GM23248 (cell line): ENCODE measurements around the gene SLC9A4. TPM values are rescaled to one million over a fixed set of nuclear protein-coding genes. Genes with fewer than 3 reads are reported as not detected.

ENCODE experiments used
- DNase-seq: peaks from one replicate; pipeline ENCODE4 v3.0.0-alpha.2; 2015
- H2AFZ ChIP-seq: fragments of 200-600 bp; sonication (generic); 2 replicates; pipeline ENCODE4 v1.6.1; 2016; ENCODE audit warnings: antibody characterized with exemption
- H3F3A ChIP-seq: fragments of 200-600 bp; sonication (generic); 2 replicates; pipeline ENCODE4 v1.6.1; 2016; ENCODE audit warnings: mild to moderate bottlenecking, antibody characterized with exemption, mixed run types; ENCODE audit not compliant: insufficient read depth
- H3K27ac ChIP-seq: fragments of 200-600 bp; sonication (generic); 2 replicates; pipeline ENCODE4 v1.5.1; 2016; ENCODE audit warnings: mild to moderate bottlenecking
- H3K27me3 ChIP-seq: fragments of 200-600 bp; sonication (generic); replicated peaks from 2 replicates; pipeline ENCODE4 v1.6.1; 2016; ENCODE audit warnings: mild to moderate bottlenecking; ENCODE audit not compliant: insufficient read depth
- H3K36me3 ChIP-seq: fragments of 200-600 bp; sonication (generic); 2 replicates; pipeline ENCODE4 v1.6.1; 2016; ENCODE audit warnings: low read depth, mild to moderate bottlenecking
- H3K4me1 ChIP-seq: fragments of 200-600 bp; sonication (generic); 2 replicates; pipeline ENCODE4 v1.6.1; 2016; ENCODE audit warnings: mild to moderate bottlenecking; ENCODE audit not compliant: insufficient read depth
- H3K4me2 ChIP-seq: fragments of 200-600 bp; sonication (generic); one replicate; pipeline ENCODE4 v1.6.1; 2016; ENCODE audit warnings: mild to moderate bottlenecking; ENCODE audit not compliant: unreplicated experiment
- H3K4me3 ChIP-seq: fragments of 200-600 bp; sonication (generic); 2 replicates; pipeline ENCODE4 v1.5.1; 2016; ENCODE audit warnings: mild to moderate bottlenecking
- H3K79me2 ChIP-seq: fragments of 200-600 bp; sonication (generic); 2 replicates; pipeline ENCODE4 v1.6.1; 2016; ENCODE audit warnings: mild to moderate bottlenecking; ENCODE audit not compliant: insufficient read depth
- H3K9ac ChIP-seq: fragments of 200-600 bp; sonication (generic); 2 replicates; pipeline ENCODE4 v1.6.1; 2016; ENCODE audit warnings: mild to moderate bottlenecking
- H3K9me2 ChIP-seq: fragments of 200-600 bp; sonication (generic); 2 replicates; pipeline ENCODE4 v1.6.1; 2016; ENCODE audit warnings: mixed run types, mild to moderate bottlenecking, moderate library complexity; ENCODE audit not compliant: insufficient read depth
- H3K9me3 ChIP-seq: fragments of 200-600 bp; sonication (generic); one replicate; pipeline ENCODE4 v1.6.1; 2017; ENCODE audit warnings: low read depth
- H4K20me1 ChIP-seq: fragments of 200-600 bp; sonication (generic); 2 replicates; pipeline ENCODE4 v1.6.0; 2016; ENCODE audit not compliant: insufficient read depth
- EZH2 ChIP-seq: fragments of 200-600 bp; sonication (generic); IDR thresholded peaks from 2 replicates; pipeline ENCODE4 v1.6.1; 2018; ENCODE audit warnings: antibody characterized with exemption, mild to moderate bottlenecking; ENCODE audit not compliant: insufficient read depth, poor library complexity, severe bottlenecking
- EZH2phosphoT487 ChIP-seq: fragments of 200-600 bp; sonication (generic); IDR thresholded peaks from 2 replicates; pipeline ENCODE4 v1.6.1; 2018; ENCODE audit warnings: antibody characterized with exemption, moderate library complexity, mild to moderate bottlenecking, low read depth; ENCODE audit not compliant: insufficient read depth
- WGBS, 2 experiments: methylation state at CpG; one replicate each; pipeline ENCODE4 v1.1.6; 2015 to 2017; ENCODE audit warnings: low lambda C conversion rate in 2 of 2, low coverage in 1 of 2; ENCODE audit errors: missing lambda C conversion rate in 2 of 2; 5-methylcytosine and 5-hydroxymethylcytosine counted together
- in situ Hi-C: fragments of 300-500 bp; cut with MboI; formaldehyde crosslinking; loops from 2 replicates; pipeline ENCODE4 v1.15.0; 2020
- polyA plus RNA-seq: library from polyadenylated mRNA; unstranded; fragments of >200 nt; fragmentation: Nextera tagmentation; extraction: Ambion mirVana; gene quantifications from 2 replicates; pipeline ENCODE4 v1.2.1, GENCODE V29; 2016
- total RNA-seq: library from RNA; depleted of rRNA; stranded (reverse); fragments of >200 nt; shearing (Covaris generic); gene quantifications from 2 replicates; pipeline ENCODE4 v1.2.3, GENCODE V29; 2014; rRNA removed

SLC9A4 gene
- total RNA-seq (not detected in 2 replicates), polyA plus RNA-seq (not detected in 2 replicates)

- H2AFZ ChIP-seq, result no peak within 1 kb of the TSS
- H3K4me3 ChIP-seq, result no peak within 1 kb of the TSS
- H3K27me3 ChIP-seq, result peaks cover 37% of the 10 kb centered on the region
- no peak for TF ChIP-seq EZH2phosphoT487
- TF ChIP-seq EZH2, result no peak
- H3K4me2 ChIP-seq, result no peak within 1 kb of the TSS
- H3F3A ChIP-seq, result no peaks in the 10 kb centered on the region
- no peak within 1 kb of the TSS for H3K27ac ChIP-seq
- WGBS, 2 experiments, result 2 to 4% methylated on average over 3 of the region's 3 CpGs
- no peaks in the 10 kb centered on the region for H3K4me1 ChIP-seq
- H3K79me2 ChIP-seq, result no peaks in the 10 kb centered on the region
- H4K20me1 ChIP-seq, result no peaks in the 10 kb centered on the region
- in situ Hi-C loops, result no loop called here
- no peaks in the 10 kb centered on the region for H3K36me3 ChIP-seq
- H3K9me3 ChIP-seq, result no peaks in the 10 kb centered on the region
- peak; percentile 44 for DNase-seq
- H3K9ac ChIP-seq, result no peak within 1 kb of the TSS
- H3K9me2 ChIP-seq, result no peaks in the 10 kb centered on the region
Observed at GRCh38 chr2:102473020-102473419, at the start of gene SLC9A4. Gene SLC9A4 (plus strand): TSS chr2:102473226. CDS start chr2:102473760, 534 bp downstream.

- Histone ChIP-seq H3K4me3 (no peak overlapping the region), H2AFZ (no peak overlapping the region), H4K20me1 (no peaks in the 10 kb centered on the region), H3K36me3 (no peaks in the 10 kb centered on the region), H3K27me3 (peaks cover 44% of the 10 kb centered on the region), H3F3A (no peaks in the 10 kb centered on the region), H3K27ac (no peak overlapping the region), H3K9me3 (no peaks in the 10 kb centered on the region), H3K9ac (no peak overlapping the region), H3K79me2 (no peaks in the 10 kb centered on the region), H3K4me2 (no peak overlapping the region), H3K4me1 (no peaks in the 10 kb centered on the region), H3K9me2 (no peaks in the 10 kb centered on the region)
- in situ Hi-C loops, result no loop called here
- 49 to 54% methylated on average over 2 of the region's 2 CpGs for WGBS, 2 experiments
- DNase-seq, result no peak
- TF ChIP-seq EZH2phosphoT487 (no peak), EZH2 (no peak)
Observed at GRCh38 chr2:102423368-102423767, 49.7 kb upstream of the SLC9A4 start.

GRCh38 chr2:102424754-102425153, 48.3 kb upstream of the SLC9A4 start:
- Histone ChIP-seq H3K9me3 (no peaks in the 10 kb centered on the region), H3K27ac (no peak overlapping the region), H3K79me2 (no peaks in the 10 kb centered on the region), H3K4me2 (no peak overlapping the region), H2AFZ (no peak overlapping the region), H3K9ac (no peak overlapping the region), H3K4me3 (no peak overlapping the region), H3K36me3 (no peaks in the 10 kb centered on the region), H3F3A (no peaks in the 10 kb centered on the region), H4K20me1 (no peaks in the 10 kb centered on the region), H3K27me3 (peaks cover 45% of the 10 kb centered on the region), H3K4me1 (no peaks in the 10 kb centered on the region), H3K9me2 (no peaks in the 10 kb centered on the region)
- WGBS, 2 experiments, result 25 to 26% methylated on average over 3 of the region's 3 CpGs
- TF ChIP-seq EZH2, result no peak
- no peak for TF ChIP-seq EZH2phosphoT487
- DNase-seq, result no peak
- in situ Hi-C loops, result loop anchor here (25.0 kb wide), 2 partner anchors 412 to 512 kb away; no protein-coding TSS in a partner anchor

GRCh38 chr2:102425441-102426132, 47.4 kb upstream of the SLC9A4 start:
- Histone ChIP-seq H3K9me2 (no peaks in the 10 kb centered on the region), H3K27ac (no peak overlapping the region), H3K9ac (no peak overlapping the region), H3K4me2 (no peak overlapping the region), H3K27me3 (peaks cover 39% of the 10 kb centered on the region), H3K4me3 (no peak overlapping the region), H3K36me3 (no peaks in the 10 kb centered on the region), H3K79me2 (no peaks in the 10 kb centered on the region), H3F3A (no peaks in the 10 kb centered on the region), H3K9me3 (no peaks in the 10 kb centered on the region), H3K4me1 (no peaks in the 10 kb centered on the region), H2AFZ (no peak overlapping the region), H4K20me1 (no peaks in the 10 kb centered on the region)
- in situ Hi-C loops, result loop anchor here (25.0 kb wide), 2 partner anchors 413 to 513 kb away; no protein-coding TSS in a partner anchor
- WGBS, 2 experiments, result 47 to 50% methylated on average over 5 of the region's 5 CpGs
- DNase-seq, result no peak
- TF ChIP-seq EZH2phosphoT487, result no peak
- TF ChIP-seq EZH2, result no peak
